Lung (tissue), 12 donors: ENCODE measurements around the gene C9orf85. TPM values are rescaled to one million over a fixed set of nuclear protein-coding genes. Genes with fewer than 3 reads are reported as not detected.
A peak's percentile ranks its signal among the peaks of the same experiment; 100 is the strongest.
"Not testable (repeated sequence)": the region's sequence is repeated elsewhere in the genome, so short reads cannot be mapped to it uniquely, and the experiment has no call there.

ENCODE experiments used
- ATAC-seq: fragments of 200-7000 bp; cut with Tn5 transposase; one replicate; pipeline ENCODE4 v1.9.1; 2020; ENCODE audit warnings: moderate number of reproducible peaks; ENCODE audit not compliant: insufficient read depth, low FRiP score
- DNase-seq, 3 donors: peaks; one replicate each; pipeline ENCODE4 v3.0.0-alpha.2; 2013 to 2017
- H3K27ac ChIP-seq, 2 donors: one replicate each; pipeline ENCODE4 v1.5.1; 2013; ENCODE audit warnings: mild to moderate bottlenecking in 2 of 2, moderate library complexity in 2 of 2, control low read depth in 1 of 2, inconsistent platforms in 1 of 2, low read depth in 1 of 2, low read length in 1 of 2
- H3K27me3 ChIP-seq, 3 donors: one replicate each; pipeline ENCODE4 v1.5.1; 2013; ENCODE audit warnings: low read length in 2 of 3; ENCODE audit not compliant: control insufficient read depth in 3 of 3, insufficient read depth in 3 of 3
- H3K36me3 ChIP-seq, 4 donors: one replicate each; pipeline ENCODE4 v1.5.1; 2013; ENCODE audit warnings: low read length in 4 of 4, mild to moderate bottlenecking in 1 of 4, moderate library complexity in 1 of 4; ENCODE audit not compliant: control insufficient read depth in 4 of 4, insufficient read depth in 4 of 4
- H3K4me1 ChIP-seq, 5 donors: one replicate each; pipeline ENCODE4 v1.5.1; 2013; ENCODE audit warnings: low read length in 5 of 5, mild to moderate bottlenecking in 2 of 5, moderate library complexity in 1 of 5; ENCODE audit not compliant: control insufficient read depth in 5 of 5, insufficient read depth in 5 of 5
- H3K4me3 ChIP-seq: one replicate; pipeline ENCODE4 v1.5.1; 2013; ENCODE audit warnings: mild to moderate bottlenecking, control low read depth, moderate library complexity
- H3K9ac ChIP-seq, 2 donors: one replicate each; pipeline ENCODE4 v1.5.1; 2013; ENCODE audit warnings: low read length in 2 of 2, control low read depth in 1 of 2; ENCODE audit not compliant: insufficient read depth in 1 of 2
- H3K9me3 ChIP-seq, 4 donors: one replicate each; pipeline ENCODE4 v1.5.1; 2013; ENCODE audit warnings: low read length in 3 of 4, mild to moderate bottlenecking in 1 of 4, moderate library complexity in 1 of 4; ENCODE audit not compliant: control insufficient read depth in 4 of 4, insufficient read depth in 3 of 4
- WGBS, 2 donors: extraction: QIAGEN DNeasy Blood & Tissue Kit; methylation state at CpG; one replicate each; pipeline ENCODE4 v1.1.7; 2013; 5-methylcytosine and 5-hydroxymethylcytosine counted together
- polyA plus RNA-seq, 2 donors: library from polyadenylated mRNA; stranded (reverse); fragments of 200-250 nt; gene quantifications; one replicate each; pipeline ENCODE4 v1.2.1, GENCODE V29; 2013
- total RNA-seq, 2 donors: library from RNA; depleted of rRNA in 1 of 2; stranded (reverse); fragments of >200 nt in 1 of 2; gene quantifications; one replicate each; pipeline ENCODE4 v1.2.1, GENCODE V29; 2014 to 2021
- TF ChIP-seq, protein P1 (sequence below): IDR thresholded peaks from 2 replicates; pipeline ENCODE4 v1.5.1; 2012; ENCODE audit warnings: mild to moderate bottlenecking; ENCODE audit errors: control extremely low read depth, extremely low read depth
- donor health status: control.
- donor health status: control.
- donor health status: Bipolar disorder and iron deficiency.
- donor health status: healthy.
- donor health status: DM: yes; HTN: yes; CAD: no.

The C9orf85 gene
- total and polyA plus RNA-seq, 4 donors: 6.1 to 17.3 (median 7.9) TPM

DNA sequence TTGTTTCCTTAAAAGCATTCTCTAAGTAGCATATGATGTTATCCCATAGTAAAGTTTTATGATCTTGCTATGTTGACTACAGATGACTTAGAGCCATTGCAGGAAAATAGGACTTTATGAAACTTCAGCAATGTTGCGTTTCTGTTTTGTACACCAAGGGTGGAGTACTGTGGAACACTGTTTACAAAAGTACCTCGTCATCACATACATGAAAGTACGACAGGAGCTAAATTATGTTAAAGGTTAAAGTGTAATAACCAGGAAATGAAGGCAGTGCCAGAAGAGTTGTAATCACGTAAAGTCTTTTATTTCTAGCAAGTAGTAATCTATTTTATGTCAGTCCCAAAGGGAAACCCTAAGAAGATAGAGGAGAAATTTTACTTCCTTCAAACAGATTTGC, 50.9 kb downstream of the C9orf85 start:
- DNase-seq (peak in 1 of 3 donors; percentile 6), ATAC-seq (no peak)
- peaks cover 0 to 4% (median 0%) of the 10 kb centered on the region in 5 donors for H3K4me1 ChIP-seq
- WGBS, 2 donors: 72 to 79% methylated on average over 4 of the region's 4 CpGs
- H3K27ac ChIP-seq: no peak overlapping the region
- no peaks in the 10 kb centered on the region for H3K36me3 ChIP-seq
- H3K27me3 ChIP-seq: no peaks in the 10 kb centered on the region
- H3K9ac ChIP-seq: no peak overlapping the region
- no peaks in the 10 kb centered on the region for H3K9me3 ChIP-seq
- H3K4me3 ChIP-seq: no peak overlapping the region
- TF ChIP-seq, protein P1, sequence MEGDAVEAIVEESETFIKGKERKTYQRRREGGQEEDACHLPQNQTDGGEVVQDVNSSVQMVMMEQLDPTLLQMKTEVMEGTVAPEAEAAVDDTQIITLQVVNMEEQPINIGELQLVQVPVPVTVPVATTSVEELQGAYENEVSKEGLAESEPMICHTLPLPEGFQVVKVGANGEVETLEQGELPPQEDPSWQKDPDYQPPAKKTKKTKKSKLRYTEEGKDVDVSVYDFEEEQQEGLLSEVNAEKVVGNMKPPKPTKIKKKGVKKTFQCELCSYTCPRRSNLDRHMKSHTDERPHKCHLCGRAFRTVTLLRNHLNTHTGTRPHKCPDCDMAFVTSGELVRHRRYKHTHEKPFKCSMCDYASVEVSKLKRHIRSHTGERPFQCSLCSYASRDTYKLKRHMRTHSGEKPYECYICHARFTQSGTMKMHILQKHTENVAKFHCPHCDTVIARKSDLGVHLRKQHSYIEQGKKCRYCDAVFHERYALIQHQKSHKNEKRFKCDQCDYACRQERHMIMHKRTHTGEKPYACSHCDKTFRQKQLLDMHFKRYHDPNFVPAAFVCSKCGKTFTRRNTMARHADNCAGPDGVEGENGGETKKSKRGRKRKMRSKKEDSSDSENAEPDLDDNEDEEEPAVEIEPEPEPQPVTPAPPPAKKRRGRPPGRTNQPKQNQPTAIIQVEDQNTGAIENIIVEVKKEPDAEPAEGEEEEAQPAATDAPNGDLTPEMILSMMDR: no peak

DNA sequence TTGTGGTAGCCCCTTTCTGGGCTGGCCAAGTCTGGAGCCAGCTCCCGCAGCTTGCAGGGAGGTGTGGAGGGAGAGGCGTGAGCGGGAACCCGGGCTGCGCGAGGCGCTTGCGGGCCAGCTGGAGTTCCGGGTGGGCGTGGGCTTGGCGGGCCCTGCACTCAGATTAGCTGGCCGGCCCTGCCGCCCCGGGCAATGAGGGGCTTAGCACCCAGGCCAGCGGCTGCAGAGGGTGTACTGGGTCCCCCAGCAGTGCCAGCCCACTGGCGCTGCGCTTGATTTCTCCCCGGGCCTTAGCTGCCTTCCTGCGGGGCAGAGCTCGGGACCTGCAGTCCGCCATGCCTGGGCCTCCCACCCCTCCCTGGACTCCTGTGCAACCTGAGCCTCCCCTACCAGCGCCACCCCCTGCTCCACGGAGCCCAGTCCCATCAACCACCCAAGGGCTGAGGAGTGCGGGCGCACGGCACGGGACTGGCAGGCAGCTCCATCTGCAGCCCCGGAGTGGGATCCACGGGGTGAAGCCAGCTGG, 52.1 kb downstream of the C9orf85 start:
- DNase-seq, H3K9ac ChIP-seq, ATAC-seq, H3K36me3 ChIP-seq, H3K27me3 ChIP-seq, H3K9me3 ChIP-seq, H3K4me3 ChIP-seq, H3K4me1 ChIP-seq, H3K27ac ChIP-seq: not testable (repeated sequence)
- 92 to 95% methylated on average over 27 to 29 of the region's 29 CpGs for WGBS, 2 donors

DNA sequence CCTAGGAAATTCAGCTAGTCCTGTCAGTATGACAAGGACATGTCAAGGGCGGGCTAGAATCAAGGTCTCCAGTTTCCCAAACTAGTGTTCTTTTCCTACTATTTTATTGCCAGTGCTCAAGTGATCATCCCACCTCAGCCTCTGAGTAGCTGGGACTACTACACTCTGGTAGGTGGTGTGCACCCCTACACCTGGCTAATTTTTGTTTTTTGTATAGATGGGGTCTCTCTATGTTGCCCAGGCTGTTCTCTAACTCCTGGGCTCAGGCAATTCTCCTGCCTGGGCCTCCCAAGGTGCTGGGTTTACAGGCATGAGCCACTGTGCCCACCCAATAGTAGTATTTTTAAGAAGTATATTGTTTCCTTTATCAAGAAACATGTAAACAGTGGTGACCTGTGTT, 54.0 kb downstream of the C9orf85 start:
- H3K9me3 ChIP-seq: peaks cover 0 to 7% (median 3%) of the 10 kb centered on the region in 4 donors
- no peaks in the 10 kb centered on the region for H3K36me3 ChIP-seq
- no peak for DNase-seq
- TF ChIP-seq, protein P1: no peak
- H3K4me1 ChIP-seq: peaks cover 0 to 4% (median 0%) of the 10 kb centered on the region in 5 donors
- ATAC-seq: no peak
- no peak overlapping the region for H3K4me3 ChIP-seq
- no peaks in the 10 kb centered on the region for H3K27me3 ChIP-seq
- 98 to 100% methylated on average over 1 of the region's 1 CpG for WGBS, 2 donors
- no peak overlapping the region for H3K9ac ChIP-seq
- no peak overlapping the region for H3K27ac ChIP-seq

DNA sequence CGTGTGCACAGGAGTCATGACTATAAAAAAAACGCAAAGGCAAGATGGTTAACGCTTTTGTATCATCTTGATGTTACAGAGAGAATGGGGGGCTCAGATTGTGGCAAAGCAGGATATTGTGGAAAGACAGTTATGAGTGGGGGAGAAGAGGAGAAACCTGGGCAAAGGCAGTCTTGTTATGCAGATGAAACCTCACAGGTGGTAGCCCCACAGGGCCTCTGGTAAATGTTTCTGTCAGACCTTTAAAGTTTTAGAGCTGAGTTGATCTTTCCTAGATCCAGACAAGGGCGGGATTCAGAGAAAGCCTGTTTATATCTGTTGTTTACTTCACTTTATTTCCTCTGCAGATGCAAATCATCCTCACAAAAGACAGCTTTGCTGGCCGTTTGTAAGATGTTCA, 55.2 kb downstream of the C9orf85 start:
- H3K9me3 ChIP-seq: peaks cover 0 to 7% (median 3%) of the 10 kb centered on the region in 4 donors
- no peak overlapping the region for H3K9ac ChIP-seq
- 70 to 79% methylated on average over 5 of the region's 5 CpGs for WGBS, 2 donors
- peaks cover 0 to 4% (median 0%) of the 10 kb centered on the region in 5 donors for H3K4me1 ChIP-seq
- ATAC-seq (no peak), DNase-seq (peak in 1 of 3 donors; percentile 15)
- no peak overlapping the region for H3K27ac ChIP-seq
- H3K27me3 ChIP-seq: no peaks in the 10 kb centered on the region
- no peak overlapping the region for H3K4me3 ChIP-seq
- H3K36me3 ChIP-seq: peaks cover 0 to 2% (median 0%) of the 10 kb centered on the region in 4 donors
- TF ChIP-seq, protein P1: no peak
